CD14-positive monocyte (primary cell): Measurements from ENCODE around the gene PDE6B. TPM values are rescaled to one million over a fixed set of nuclear protein-coding genes. Genes with fewer than 3 reads are reported as not detected.

Experiments used
- DNase-seq, 3 donors: peaks; one replicate each; pipeline ENCODE4 v3.0.0-alpha.2; 2011 to 2022
- H2AFZ ChIP-seq: 2 replicates; pipeline ENCODE4 v1.6.0; 2012; ENCODE audit warnings: mild to moderate bottlenecking, low read depth, low read length, inconsistent platforms; ENCODE audit not compliant: insufficient read depth, poor library complexity, severe bottlenecking
- H3K27ac ChIP-seq, 2 donors: 1 replicate in 1 of 2; 2 replicates in 1 of 2; pipeline ENCODE4 v1.5.1; 2012 to 2013; ENCODE audit warnings: low read length in 2 of 2, control low read depth in 1 of 2, inconsistent platforms in 1 of 2, low read depth in 1 of 2, mild to moderate bottlenecking in 1 of 2
- H3K27me3 ChIP-seq, 2 donors: one replicate each; pipeline versions ENCODE4 v1.6.0 to v1.6.1; 2011 to 2013; ENCODE audit warnings: low read length in 2 of 2; ENCODE audit not compliant: control insufficient read depth in 2 of 2, insufficient read depth in 2 of 2
- H3K36me3 ChIP-seq, 2 donors: replicated peaks in 1 of 2; 1 replicate in 1 of 2; 2 replicates in 1 of 2; pipeline versions ENCODE4 v1.5.1 to v1.6.1; 2012 to 2013; ENCODE audit warnings: low read length in 2 of 2, control low read depth in 1 of 2, inconsistent platforms in 1 of 2, mild to moderate bottlenecking in 1 of 2; ENCODE audit not compliant: insufficient read depth in 2 of 2, control insufficient read depth in 1 of 2
- H3K4me1 ChIP-seq, 2 donors: 1 replicate in 1 of 2; 2 replicates in 1 of 2; pipeline versions ENCODE4 v1.5.1 to v1.6.1; 2012 to 2013; ENCODE audit warnings: low read length in 2 of 2, control low read depth in 1 of 2, inconsistent platforms in 1 of 2, mild to moderate bottlenecking in 1 of 2, moderate library complexity in 1 of 2; ENCODE audit not compliant: insufficient read depth in 2 of 2, control insufficient read depth in 1 of 2
- H3K4me2 ChIP-seq: replicated peaks from 2 replicates; pipeline ENCODE3; 2012; ENCODE audit warnings: low read length, moderate library complexity, mild to moderate bottlenecking; ENCODE audit not compliant: poor library complexity, severe bottlenecking; ENCODE audit errors: extremely low read depth
- H3K4me3 ChIP-seq, 3 experiments: fragments of 200-600 bp in 1 of 3; sonication (generic) in 1 of 3; replicated peaks in 1 of 3; 1 replicate in 2 of 3; 2 replicates in 1 of 3; pipeline ENCODE4 v1.5.1; 2011 to 2013; ENCODE audit warnings: low read length in 3 of 3, mild to moderate bottlenecking in 3 of 3, control low read depth in 2 of 3, low read depth in 2 of 3, inconsistent platforms in 1 of 3, moderate library complexity in 1 of 3
- H3K79me2 ChIP-seq: 2 replicates; pipeline ENCODE4 v1.6.0; 2012; ENCODE audit warnings: mild to moderate bottlenecking, control low read depth, inconsistent platforms, low read length, moderate library complexity; ENCODE audit not compliant: insufficient read depth
- H3K9ac ChIP-seq: 2 replicates; pipeline ENCODE4 v1.6.0; 2017; ENCODE audit warnings: low read length, mild to moderate bottlenecking; ENCODE audit not compliant: insufficient read depth, poor library complexity, severe bottlenecking
- H3K9me3 ChIP-seq, 2 donors: replicated peaks in 1 of 2; 1 replicate in 1 of 2; 2 replicates in 1 of 2; pipeline versions ENCODE4 v1.5.1 to v1.6.1; 2012 to 2013; ENCODE audit warnings: low read length in 2 of 2, control low read depth in 1 of 2; ENCODE audit not compliant: control insufficient read depth in 1 of 2, insufficient read depth in 1 of 2
- H4K20me1 ChIP-seq: 2 replicates; pipeline ENCODE4 v1.6.0; 2012; ENCODE audit warnings: mild to moderate bottlenecking, low read length, control low read depth, moderate library complexity; ENCODE audit not compliant: insufficient read depth
- H3K27ac Mint-ChIP-seq, 7 donors: one replicate each; pipeline ENCODE4 v1.8.0; 2020; ENCODE audit warnings: mild to moderate bottlenecking in 7 of 7, mixed read lengths in 7 of 7, moderate library complexity in 6 of 7, inconsistent platforms in 2 of 7
- H3K27me3 Mint-ChIP-seq, 3 donors: one replicate each; pipeline ENCODE4 v1.8.0; 2021 to 2022; ENCODE audit warnings: low read depth in 3 of 3, mild to moderate bottlenecking in 3 of 3, mixed read lengths in 3 of 3, moderate library complexity in 3 of 3, inconsistent platforms in 1 of 3
- H3K36me3 Mint-ChIP-seq, 2 donors: one replicate each; pipeline ENCODE4 v1.8.0; 2020; ENCODE audit warnings: mixed read lengths in 2 of 2, inconsistent platforms in 1 of 2, mild to moderate bottlenecking in 1 of 2
- H3K4me1 Mint-ChIP-seq: one replicate; pipeline ENCODE4 v1.8.0; 2020; ENCODE audit warnings: mild to moderate bottlenecking, mixed read lengths
- H3K4me3 Mint-ChIP-seq, 2 donors: one replicate each; pipeline ENCODE4 v1.8.0; 2020; ENCODE audit warnings: mild to moderate bottlenecking in 2 of 2, mixed read lengths in 2 of 2, moderate library complexity in 1 of 2
- H3K9me3 Mint-ChIP-seq, 7 donors: one replicate each; pipeline ENCODE4 v1.8.0; 2020 to 2022; ENCODE audit warnings: mixed read lengths in 7 of 7, mild to moderate bottlenecking in 6 of 7, moderate library complexity in 6 of 7, inconsistent platforms in 2 of 7
- CTCF ChIP-seq: fragments of 200-600 bp; IDR thresholded peaks from one replicate; pipeline ENCODE4 v1.8.0; 2022; ENCODE audit warnings: antibody characterized with exemption, mild to moderate bottlenecking
- WGBS: methylation state at CpG from one replicate; pipeline ENCODE4 v1.1.5; 2013; ENCODE audit warnings: missing lambda C conversion rate; ENCODE audit not compliant: insufficient coverage; 5-methylcytosine and 5-hydroxymethylcytosine counted together
- intact Hi-C, 2 donors: fragments of 100-400 bp; cut with micrococcal nuclease; formaldehyde crosslinking; loops; one replicate each; pipeline versions ENCODE4 v1.15.0 to v1.15.1; 2023
- polyA plus RNA-seq, 3 donors: library from polyadenylated mRNA; depleted of rRNA in 1 of 3; unstranded in 2 of 3; stranded (reverse) in 1 of 3; fragments of 300-500 nt in 2 of 3; fragments of >200 nt in 1 of 3; fragmentation: Illumina TruSeq in 2 of 3; gene quantifications; 1 replicate in 2 of 3; 2 replicates in 1 of 3; pipeline ENCODE4 v1.2.3, GENCODE V29; 2012 to 2021

Gene PDE6B
- polyA plus RNA-seq, 3 donors = 3.7 to 6.3 (median 4.6) TPM

DNA sequence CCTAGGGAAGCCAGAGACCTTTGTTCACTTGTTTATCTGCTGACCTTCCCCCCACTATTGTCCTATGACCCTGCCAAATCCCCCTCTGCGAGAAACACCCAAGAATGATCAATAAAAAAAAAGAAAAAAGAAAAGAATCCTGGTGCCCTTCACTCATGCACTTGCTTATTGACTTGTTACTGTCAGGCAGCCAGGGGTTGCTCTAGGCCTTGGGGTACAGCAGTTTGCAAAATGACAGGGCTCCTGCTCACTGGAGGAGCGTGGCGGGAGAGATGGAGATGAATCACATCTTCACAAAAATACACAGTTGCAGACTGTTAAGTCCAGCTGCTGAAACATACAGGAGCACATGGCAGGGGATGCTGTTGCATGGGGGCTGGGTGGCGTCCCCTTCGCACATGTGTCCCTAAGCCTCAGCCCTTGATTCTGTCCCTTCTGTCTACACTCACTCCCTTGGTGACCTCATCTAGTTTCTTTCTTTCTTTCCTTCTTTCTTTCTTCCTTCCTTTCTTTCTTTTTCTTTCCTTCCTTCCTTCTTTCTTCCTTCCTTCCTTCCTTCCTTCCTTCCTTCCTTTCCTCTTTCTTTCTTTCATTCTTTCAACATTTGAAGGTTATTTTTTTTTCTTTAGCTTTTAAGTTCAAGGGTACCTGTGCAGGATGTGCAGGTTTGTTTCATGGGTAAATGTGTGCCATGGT is 32.4 kb upstream of the PDE6B start:
- peaks cover 16 to 43% (median 31%) of the 10 kb centered on the region in 7 donors for H3K9me3 Mint-ChIP-seq
- Histone ChIP-seq H3K4me1 (no peaks in the 10 kb centered on the region), H3K9me3 (peaks cover 10 to 14% of the 10 kb centered on the region in 2 donors), H3K27me3 (no peaks in the 10 kb centered on the region), H3K9ac (no peak overlapping the region), H3K79me2 (no peaks in the 10 kb centered on the region), H3K4me2 (no peak overlapping the region), H4K20me1 (no peaks in the 10 kb centered on the region), H3K4me3 (no peak overlapping the region), H2AFZ (no peak overlapping the region), H3K27ac (no peak overlapping the region), H3K36me3 (no peaks in the 10 kb centered on the region)
- H3K4me3 Mint-ChIP-seq = no peak overlapping the region
- no peak for TF ChIP-seq CTCF
- intact Hi-C loops = no loop called here
- DNase-seq = no peak
- H3K27me3 Mint-ChIP-seq = peaks cover 3 to 16% (median 11%) of the 10 kb centered on the region in 3 donors
- no peak overlapping the region for H3K27ac Mint-ChIP-seq
- 93% methylated on average over 2 of the region's 5 CpGs for WGBS
- no peaks in the 10 kb centered on the region for H3K36me3 Mint-ChIP-seq
- no peaks in the 10 kb centered on the region for H3K4me1 Mint-ChIP-seq

DNA sequence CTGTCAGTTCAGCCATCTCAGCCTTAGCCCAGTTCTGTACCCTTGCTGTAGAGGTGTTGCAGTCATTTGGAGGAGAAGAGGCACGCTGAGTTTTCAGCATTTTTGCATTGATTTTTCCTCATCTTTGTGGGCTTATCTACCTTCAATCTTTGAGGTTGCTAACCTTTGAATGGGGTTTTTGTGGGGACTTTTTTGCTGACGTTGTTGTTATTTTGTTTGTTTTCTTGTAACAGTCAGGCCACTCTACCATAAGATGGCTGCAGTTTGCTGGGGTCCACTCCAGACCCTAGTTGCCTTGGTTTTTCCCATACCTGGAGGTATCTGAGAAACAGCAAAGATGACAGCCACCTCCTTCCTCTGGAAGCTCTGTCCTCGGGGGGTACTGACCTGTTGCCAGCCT is 26.4 kb upstream of the PDE6B start:
- Mint-ChIP-seq H3K36me3 (no peaks in the 10 kb centered on the region), H3K27ac (no peak overlapping the region)

More for the DNA sequence above, 26.4 kb upstream of the PDE6B start:
- Histone ChIP-seq H3K4me2 (no peak overlapping the region), H3K27ac (no peak overlapping the region), H4K20me1 (no peaks in the 10 kb centered on the region), H3K4me3 (no peak overlapping the region), H2AFZ (no peak overlapping the region), H3K4me1 (no peaks in the 10 kb centered on the region), H3K9ac (no peak overlapping the region), H3K27me3 (no peaks in the 10 kb centered on the region), H3K9me3 (no peaks in the 10 kb centered on the region), H3K36me3 (no peaks in the 10 kb centered on the region), H3K79me2 (no peaks in the 10 kb centered on the region)
- Mint-ChIP-seq H3K4me3 (no peak overlapping the region), H3K27me3 (peaks cover 0 to 14% (median 10%) of the 10 kb centered on the region in 3 donors), H3K9me3 (peaks cover 18 to 30% (median 26%) of the 10 kb centered on the region in 7 donors), H3K4me1 (no peaks in the 10 kb centered on the region)
- DNase-seq = no peak
- intact Hi-C loops = no loop called here
- TF ChIP-seq CTCF = no peak
- WGBS = 100% methylated on average over 2 of the region's 3 CpGs
